ENCODE results near the gene ATF7IP2.
A peak's percentile ranks its signal among the peaks of the same experiment; 100 is the strongest.
"Not testable (repeated sequence)": the region's sequence is repeated elsewhere in the genome, so short reads cannot be mapped to it uniquely, and the experiment has no call there.

DNA sequence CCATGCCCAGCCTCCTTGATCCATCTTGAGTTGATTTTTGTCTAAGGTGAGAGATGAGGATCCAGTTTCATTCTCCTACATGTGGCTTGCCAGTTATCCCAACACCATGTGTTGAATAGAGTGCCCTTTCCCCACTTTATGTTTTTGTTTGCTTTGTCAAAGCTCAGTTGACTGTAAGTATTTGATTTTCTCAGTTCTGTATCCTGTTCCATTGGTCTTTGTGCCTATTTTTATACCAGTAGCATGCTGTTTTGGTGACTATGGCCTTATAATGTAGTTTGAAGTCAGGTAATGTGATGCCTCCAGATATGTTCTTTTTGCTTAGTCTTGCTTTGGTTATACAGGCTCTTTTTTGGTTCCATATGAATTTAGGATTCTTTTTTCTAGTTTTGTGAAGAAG, 23.9 kb downstream of the ATF7IP2 start:
- not testable (repeated sequence) for TF ChIP-seq ZBTB26 (CRISPR knock-in tag; IDR thresholded peaks at IDR 0.05; ENCODE audit: borderline replicate concordance); SOX6 (IDR thresholded peaks at IDR 0.05); KDM5B (CRISPR knock-in tag; IDR thresholded peaks at IDR 0.05; ENCODE audit: borderline replicate concordance); CBFB (CRISPR knock-in tag; IDR thresholded peaks at IDR 0.05); PRDM15 (CRISPR knock-in tag; IDR thresholded peaks at IDR 0.05); PITX1 (CRISPR knock-in tag; IDR thresholded peaks at IDR 0.05); ZNF138 (CRISPR knock-in tag; IDR thresholded peaks at IDR 0.05; ENCODE audit: low read depth); EZH2 (conservative IDR thresholded peaks at IDR 0.05; ENCODE audit: low read depth, low read length); ISL2 (CRISPR knock-in tag; IDR thresholded peaks at IDR 0.05); SNAI1 (CRISPR knock-in tag; IDR thresholded peaks at IDR 0.05; ENCODE audit: borderline replicate concordance); SAFB2 (CRISPR knock-in tag; IDR thresholded peaks at IDR 0.05; ENCODE audit: borderline replicate concordance, low read depth); REST (IDR thresholded peaks at IDR 0.05; ENCODE audit: borderline replicate concordance in 1 of 2, low read depth in 1 of 2, low read length in 2 of 2); SPEN (CRISPR knock-in tag; IDR thresholded peaks at IDR 0.05; ENCODE audit: low read depth)
- TF ChIP-seq SOX6 (CRISPR knock-in tag; IDR thresholded peaks at IDR 0.05): 0 out of 2 replicates have a peak, but pooled peaks have one; percentile 29
- 0 out of 2 replicates have a peak, but pooled peaks have one; percentile 9 for TF ChIP-seq MNT (IDR thresholded peaks at IDR 0.05)
